GM21360 (cell line): ENCODE measurements around the gene NAALADL2.

ENCODE experiments used
- ATAC-seq: cut with Tn5 transposase; IDR thresholded peaks from one replicate; pipeline ENCODE4 v1.9.1; 2021; ENCODE audit warnings: mild to moderate bottlenecking, moderate library complexity; ENCODE audit not compliant: unreplicated experiment

The NAALADL2 gene

GRCh38 chr3:174960898-174961297 is 101.8 kb downstream of the NAALADL2 start:
- ATAC-seq, result no peak

DNA sequence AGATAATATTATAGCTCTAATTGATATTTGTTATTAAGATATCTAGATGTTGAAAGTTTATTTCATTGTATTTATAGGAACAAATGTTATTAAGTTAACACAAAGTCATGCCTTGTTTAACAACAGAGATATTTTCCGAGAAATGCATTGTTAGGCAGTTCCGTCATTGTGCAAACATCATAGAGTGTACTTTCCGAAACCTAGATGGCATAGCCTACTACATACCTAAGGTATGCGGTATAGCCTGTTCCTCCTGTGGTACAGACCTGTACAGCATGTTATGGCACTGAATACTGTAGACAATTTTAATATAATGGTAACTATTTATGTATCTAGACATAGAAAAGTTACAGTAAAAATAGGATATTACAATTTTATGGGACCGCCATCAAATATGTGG is 114.3 kb downstream of the NAALADL2 start:
- no peak for ATAC-seq

DNA sequence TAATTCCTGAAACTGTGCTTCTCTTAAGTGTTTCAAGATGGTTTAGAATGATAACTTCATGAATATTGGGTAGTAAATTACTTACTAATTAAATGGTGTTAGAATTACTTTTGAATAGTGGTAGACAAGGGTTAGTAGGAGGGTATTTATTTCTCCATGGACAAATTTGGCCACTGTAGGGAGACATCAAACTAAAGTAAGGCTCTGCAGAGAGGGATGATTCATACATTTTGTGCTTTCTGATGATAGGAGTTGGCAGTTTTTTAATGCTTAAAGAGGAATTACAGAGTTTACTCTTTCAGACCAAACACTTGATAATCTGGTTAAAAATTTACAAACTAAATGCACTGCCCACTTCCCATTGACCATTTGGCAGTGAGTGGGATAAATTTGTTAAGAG is 127.6 kb downstream of the NAALADL2 start:
- no peak for ATAC-seq

GRCh38 chr3:175001091-175001490 is 142.0 kb downstream of the NAALADL2 start:
- no peak for ATAC-seq

DNA sequence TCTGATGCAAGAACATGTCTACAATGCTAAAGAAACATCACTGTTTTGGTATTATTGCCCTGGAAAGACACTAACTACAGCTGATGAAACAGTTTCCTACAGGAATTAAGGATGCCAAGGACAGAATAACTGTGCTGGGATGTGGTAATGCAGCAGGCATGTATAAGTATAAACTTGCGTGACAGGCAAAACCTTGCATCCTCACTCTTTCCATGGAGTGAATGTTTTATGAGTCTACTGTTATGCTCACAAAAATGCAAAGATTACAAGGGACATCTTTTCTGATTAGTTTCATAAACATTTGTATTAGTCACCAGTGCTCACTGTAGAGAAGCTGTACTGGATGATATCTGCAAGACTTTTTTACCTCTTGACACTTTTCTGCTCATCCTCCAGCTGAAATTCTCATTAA is 143.6 kb downstream of the NAALADL2 start:
- ATAC-seq, result no peak

GRCh38 chr3:175003590-175003989 is 144.5 kb downstream of the NAALADL2 start:
- ATAC-seq, result no peak

DNA sequence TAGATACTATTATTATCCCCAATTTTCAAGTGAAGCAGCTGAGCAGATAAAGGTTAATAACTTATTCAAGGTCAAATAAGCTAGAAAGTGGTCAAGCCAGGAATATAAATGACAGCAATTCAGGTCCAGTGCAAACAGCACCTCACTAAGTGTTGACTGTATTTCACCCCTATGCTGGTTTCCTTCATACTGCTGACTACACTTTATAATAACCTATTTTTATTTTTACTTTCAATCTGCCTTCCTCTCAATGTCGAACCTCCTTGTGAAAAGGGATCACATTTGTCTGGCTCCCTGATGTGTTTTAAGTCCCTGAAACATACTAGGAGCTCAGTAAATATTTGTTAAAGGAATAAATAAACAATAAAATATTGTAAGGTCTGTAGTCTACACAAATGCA is 146.1 kb downstream of the NAALADL2 start:
- ATAC-seq, result no peak

DNA sequence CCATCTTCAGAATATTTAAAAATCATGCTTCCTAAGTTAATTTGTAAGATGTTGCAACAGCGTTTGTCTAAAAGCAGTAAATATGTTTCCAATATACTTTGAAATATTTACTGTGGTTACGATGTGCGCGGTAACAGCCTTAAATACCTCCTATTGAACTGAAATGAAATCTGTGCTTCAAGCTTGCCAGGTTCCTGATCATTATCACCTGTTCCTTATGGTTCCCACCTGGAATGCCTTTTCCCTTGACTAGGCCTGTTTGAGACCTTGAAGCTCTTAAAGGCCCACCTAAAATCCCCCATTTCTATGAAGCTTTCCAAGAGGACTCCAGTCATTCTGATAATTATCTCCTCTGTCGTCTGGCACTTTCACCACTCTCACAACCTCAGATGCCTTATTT is 146.7 kb downstream of the NAALADL2 start:
- no peak for ATAC-seq

DNA sequence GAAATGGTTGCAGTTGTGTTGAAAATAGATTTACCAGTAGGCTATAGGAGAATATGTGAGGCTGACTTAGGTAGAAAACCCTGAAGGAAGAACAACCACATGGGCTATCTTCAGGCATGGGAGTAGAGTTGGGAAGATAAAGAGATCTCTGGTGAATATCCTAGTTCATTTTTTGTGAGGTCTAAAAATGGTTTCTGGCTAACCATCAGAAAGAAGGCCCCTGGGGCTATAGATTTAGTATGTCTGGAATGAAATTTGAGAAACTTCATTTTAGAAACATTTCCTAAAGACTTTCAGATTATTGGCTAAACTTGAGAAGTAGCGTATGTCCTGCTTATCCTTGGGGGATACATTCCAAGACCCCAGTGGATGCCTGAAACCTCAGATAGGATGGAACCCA is 148.2 kb downstream of the NAALADL2 start:
- ATAC-seq, result no peak

- ATAC-seq, result no peak
These were observed 150.2 kb downstream of the NAALADL2 start for GRCh38 chr3:175009295-175009694.

GRCh38 chr3:175015056-175015635 is 156.0 kb downstream of the NAALADL2 start:
- no peak for ATAC-seq

DNA sequence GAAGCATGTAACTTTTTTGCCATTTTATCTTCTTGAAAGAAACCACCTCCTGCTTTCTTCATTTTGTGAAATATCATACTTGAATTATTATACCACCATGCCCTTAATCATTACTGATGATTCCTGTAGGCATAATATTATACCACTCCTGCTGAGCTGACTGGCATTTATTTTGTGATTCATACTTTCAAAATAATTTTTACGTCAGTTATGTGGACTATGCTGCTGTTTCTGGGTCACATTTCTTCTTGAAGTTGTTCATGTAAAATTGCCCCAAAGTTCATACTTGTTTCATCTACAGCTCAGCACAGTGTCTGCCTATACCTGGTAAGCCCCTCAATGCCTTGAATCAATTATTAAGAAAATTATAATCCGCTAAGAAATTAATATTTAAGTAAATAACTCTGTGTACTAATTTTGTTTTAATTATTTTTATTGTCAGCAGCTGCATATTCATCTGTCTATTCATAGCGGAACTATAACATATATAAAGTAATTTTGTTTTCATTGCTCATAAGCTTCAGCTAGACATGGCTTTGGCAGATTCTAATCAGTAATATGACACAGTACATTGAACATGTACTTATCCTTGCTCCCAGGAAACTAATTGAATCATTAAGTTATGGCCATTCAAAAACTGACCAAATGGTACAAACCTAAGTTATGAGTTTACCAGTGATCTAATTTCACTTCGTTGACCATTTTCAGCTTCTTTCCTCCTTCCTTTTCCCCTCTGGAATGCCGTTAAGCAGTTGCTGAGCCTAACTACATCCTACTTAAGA is 160.0 kb downstream of the NAALADL2 start:
- ATAC-seq, result no peak

GRCh38 chr3:175020101-175020500 is 161.0 kb downstream of the NAALADL2 start:
- ATAC-seq, result no peak

DNA sequence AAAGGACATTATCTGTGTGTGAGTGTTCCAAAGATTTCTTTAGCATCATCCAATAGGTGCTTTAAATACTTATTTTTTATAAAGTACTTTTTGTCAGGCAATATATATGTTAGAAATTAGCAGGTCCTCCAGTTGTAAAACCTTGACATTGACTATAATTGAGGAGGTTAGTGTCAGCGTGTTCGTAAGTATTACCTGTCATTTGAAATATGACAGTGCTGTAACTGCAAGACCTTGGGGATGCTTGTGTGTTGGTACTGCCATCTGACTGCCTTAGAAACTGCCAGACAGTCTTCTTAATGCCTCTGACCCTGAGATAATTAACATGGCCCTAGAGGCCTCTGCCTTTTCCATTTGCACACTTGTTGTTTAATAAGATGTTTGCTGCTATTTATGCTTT is 170.7 kb downstream of the NAALADL2 start:
- ATAC-seq, result no peak

- ATAC-seq, result no peak
These were observed 180.7 kb downstream of the NAALADL2 start for GRCh38 chr3:175039875-175040274.

GRCh38 chr3:175041369-175041768 is 182.2 kb downstream of the NAALADL2 start:
- no peak for ATAC-seq

GRCh38 chr3:175046601-175047000 is 187.5 kb downstream of the NAALADL2 start:
- ATAC-seq, result no peak

GRCh38 chr3:175047786-175048185 is 188.7 kb downstream of the NAALADL2 start:
- no peak for ATAC-seq

DNA sequence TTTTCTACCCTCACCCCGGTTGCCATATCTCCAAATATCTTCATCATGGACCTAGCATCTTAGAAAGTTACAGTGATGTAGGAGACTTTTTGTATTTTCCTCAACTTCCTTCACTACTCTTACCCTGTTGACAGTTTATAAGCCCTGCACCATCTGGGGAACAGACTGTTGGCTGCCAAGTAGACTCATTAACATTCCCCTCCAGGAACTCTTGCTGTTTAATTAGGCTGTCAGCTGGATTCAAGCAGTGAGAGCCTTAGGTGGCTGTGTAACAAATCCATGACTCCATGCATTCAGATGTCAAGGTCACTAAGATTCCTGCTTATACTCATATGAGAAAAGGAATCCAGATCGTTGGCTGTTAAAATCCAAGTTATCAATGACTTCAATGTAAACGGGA is 198.3 kb downstream of the NAALADL2 start:
- ATAC-seq, result no peak

DNA sequence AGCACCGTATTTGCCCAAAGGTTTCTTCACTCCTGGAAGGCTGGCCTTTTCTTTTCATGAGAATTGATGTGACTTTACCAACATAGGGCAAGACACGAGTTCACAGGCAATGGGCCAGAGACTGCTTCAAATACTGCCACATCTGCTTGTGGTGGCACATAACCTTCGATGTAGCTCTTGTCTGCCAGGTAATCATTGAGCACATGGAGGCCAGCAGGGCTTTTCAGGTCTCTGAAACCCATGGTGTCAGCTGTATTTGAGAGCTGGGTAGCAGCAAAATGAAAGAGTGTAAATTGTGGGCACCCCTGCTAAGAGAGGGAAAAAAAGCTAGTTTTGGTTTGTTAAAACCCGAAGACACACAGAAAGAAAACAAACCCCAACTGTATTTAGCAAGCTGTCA is 200.7 kb downstream of the NAALADL2 start:
- no peak for ATAC-seq

DNA sequence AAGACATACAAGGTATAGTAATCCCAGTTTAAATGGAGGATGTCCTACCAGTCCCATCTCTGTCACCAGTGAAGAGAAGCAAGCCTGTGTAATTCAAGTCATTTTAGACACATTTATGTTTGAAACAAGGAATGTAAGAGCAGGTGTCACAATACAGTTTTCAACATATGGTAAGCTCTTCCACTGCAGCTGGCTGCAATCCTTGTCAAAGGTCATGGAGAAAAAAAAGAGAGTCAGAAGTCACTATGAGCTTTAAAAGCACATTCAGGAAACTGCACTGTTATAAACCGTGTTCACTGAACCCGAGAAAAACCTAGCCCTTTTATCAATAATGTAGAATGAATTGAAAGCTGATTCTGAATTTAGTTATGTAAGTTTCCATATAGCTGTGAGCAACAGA is 206.4 kb downstream of the NAALADL2 start:
- ATAC-seq, result no peak

DNA sequence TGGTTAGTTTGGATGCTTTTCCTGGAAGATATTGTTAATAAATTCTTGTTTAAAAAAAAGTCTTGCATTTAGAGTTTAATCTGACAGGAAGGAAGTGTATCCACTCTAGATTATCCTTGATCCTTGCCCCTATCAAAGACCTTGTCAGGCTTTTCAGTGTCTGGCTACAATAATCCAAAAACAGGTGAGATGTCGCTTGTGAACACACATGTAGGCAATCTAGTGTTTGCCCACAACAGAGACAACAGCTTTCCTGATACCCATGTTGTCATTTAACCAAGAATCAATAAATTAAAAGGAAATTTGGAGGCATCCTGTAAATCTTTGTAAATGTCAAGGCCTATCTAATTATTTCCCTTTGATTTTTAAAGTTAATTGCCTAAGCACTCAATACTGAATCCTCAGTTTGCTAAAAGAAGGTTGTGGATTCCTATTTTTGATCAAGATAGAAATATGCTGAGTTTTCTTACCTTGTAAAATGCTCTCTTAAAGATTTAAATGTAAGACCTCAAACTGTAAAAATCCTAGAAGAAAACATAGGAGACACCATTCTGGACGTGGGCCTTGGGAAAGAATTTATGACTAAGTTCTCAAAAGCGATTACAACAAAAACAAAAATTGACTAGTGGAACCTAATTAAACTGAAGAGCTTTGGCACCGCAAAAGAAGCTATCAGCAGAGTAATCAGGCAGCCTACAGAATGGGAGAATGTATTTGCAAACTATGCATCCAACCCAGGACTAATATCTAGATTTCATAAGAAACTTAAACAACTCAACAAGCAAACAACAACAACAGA is 207.7 kb downstream of the NAALADL2 start:
- no peak for ATAC-seq
